Stimulated activated CD8-positive, alpha-beta memory T cell treated with anti-CD3 and anti-CD28 coated beads, Interleukin-12 subunit alpha, Interleukin-12 subunit beta, amount 100 ng/mL, for 24 hours (primary cell): ENCODE results near the gene GPR162.
"Not testable (repeated sequence)": the region's sequence is repeated elsewhere in the genome, so short reads cannot be mapped to it uniquely, and the experiment has no call there.

Source experiments
- DNase-seq: peaks from one replicate; pipeline ENCODE4 v3.0.0-alpha.2; 2020; ENCODE audit errors: extremely low read depth

GPR162 gene

DNA sequence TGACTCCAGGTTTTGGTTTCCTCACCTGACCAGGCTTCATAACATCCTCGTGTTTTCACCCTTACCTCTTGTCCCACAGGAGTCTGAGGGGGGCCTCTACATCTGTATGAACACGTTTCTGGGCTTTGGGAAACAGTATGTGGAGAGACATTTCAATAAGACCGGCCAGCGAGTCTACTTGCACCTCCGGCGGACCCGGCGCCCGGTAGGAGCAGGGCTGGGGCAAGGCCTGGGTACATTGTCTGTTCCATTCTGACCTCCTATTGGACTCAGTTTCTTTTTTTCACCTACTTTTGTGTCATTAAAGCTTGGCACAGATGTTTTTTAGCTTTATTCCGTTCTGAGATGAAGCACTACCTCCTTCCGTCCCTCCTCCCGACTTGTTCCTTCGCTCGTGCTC, 33.7 kb downstream of the GPR162 start:
- no peak for DNase-seq

DNA sequence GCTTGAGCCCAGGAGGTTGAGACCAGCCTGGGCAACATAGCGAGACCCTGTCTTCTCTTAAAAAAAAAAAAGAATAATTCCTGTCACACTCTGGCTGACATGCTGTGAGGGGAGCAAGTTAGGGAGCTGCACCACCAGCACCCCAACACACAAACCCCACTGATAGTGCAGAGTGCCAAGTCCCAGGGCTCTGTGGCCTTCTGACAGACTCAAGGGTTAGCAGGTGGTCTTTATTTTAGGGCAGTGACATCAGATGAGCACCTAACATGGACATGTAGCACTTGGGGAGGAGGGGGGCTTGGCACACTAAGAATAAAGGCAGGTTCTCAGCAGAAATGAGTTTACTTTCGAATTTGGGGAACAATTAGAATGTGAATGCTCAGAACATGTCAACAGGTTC, 37.2 kb downstream of the GPR162 start:
- no peak for DNase-seq

DNA sequence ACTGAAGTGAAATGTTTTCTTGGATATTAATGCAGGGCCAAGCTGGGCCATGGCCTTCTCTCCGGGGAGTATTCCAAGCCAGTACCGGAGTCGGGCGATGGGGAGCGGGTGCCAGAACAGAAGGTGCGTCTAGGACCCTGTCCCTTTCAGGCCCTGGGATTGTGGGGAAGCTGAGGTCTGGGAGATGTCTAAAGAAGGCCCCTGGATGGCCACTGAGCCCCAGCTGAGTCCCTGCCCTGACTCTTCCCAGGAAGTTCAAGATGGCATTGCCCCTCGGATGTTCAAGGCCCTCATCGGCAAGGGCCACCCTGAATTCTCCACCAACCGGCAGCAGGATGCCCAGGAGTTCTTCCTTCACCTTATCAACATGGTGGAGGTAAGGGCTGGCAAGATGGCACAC, 38.5 kb downstream of the GPR162 start:
- DNase-seq: no peak

DNA sequence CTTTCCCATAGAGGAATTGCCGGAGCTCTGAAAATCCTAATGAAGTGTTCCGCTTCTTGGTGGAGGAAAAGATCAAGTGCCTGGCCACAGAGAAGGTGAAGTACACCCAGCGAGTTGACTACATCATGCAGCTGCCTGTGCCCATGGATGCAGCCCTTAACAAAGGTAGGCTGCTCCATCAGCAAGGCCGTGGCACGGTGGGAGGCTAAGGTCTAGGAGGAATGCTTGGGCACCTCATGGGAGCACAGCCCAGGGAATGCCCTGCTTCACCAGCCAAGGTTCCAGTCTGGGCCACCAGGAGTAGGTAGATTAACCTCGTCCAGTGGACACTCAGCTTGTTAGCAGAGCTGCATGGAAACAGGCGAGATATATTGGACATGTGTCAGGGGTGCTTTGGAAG, 39.3 kb downstream of the GPR162 start:
- no peak for DNase-seq

DNA sequence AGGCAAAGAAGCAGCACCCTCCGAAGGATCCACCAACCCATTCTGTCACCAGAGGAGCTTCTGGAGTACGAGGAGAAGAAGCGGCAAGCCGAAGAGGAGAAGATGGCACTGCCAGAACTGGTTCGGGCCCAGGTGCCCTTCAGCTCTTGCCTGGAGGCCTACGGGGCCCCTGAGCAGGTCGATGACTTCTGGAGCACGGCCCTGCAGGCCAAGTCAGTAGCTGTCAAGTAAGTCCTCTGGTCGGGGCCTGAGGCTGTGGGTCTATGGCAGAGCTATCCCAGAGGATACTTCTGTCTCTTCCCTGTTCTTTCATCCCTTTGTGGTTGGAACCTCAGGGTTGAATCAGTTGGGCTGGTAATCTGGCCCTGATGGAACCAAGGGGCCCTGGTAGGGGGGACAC, 39.8 kb downstream of the GPR162 start:
- DNase-seq: no peak

DNA sequence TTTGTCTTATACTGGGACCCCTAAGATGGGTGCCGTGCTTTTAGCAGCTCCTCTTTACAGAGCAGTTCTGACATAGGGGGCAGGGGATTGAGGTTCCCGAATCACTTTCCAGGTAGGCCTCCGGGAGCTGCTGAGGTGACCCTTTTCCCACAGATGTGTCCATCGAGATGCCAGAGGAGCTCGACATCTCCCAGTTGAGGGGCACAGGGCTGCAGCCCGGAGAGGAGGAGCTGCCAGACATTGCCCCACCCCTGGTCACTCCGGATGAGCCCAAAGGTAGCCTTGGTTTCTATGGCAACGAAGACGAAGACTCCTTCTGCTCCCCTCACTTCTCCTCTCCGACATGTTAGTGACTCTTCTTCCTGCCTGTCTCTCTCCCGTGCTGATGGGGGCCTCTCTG, 41.4 kb downstream of the GPR162 start:
- no peak for DNase-seq

DNA sequence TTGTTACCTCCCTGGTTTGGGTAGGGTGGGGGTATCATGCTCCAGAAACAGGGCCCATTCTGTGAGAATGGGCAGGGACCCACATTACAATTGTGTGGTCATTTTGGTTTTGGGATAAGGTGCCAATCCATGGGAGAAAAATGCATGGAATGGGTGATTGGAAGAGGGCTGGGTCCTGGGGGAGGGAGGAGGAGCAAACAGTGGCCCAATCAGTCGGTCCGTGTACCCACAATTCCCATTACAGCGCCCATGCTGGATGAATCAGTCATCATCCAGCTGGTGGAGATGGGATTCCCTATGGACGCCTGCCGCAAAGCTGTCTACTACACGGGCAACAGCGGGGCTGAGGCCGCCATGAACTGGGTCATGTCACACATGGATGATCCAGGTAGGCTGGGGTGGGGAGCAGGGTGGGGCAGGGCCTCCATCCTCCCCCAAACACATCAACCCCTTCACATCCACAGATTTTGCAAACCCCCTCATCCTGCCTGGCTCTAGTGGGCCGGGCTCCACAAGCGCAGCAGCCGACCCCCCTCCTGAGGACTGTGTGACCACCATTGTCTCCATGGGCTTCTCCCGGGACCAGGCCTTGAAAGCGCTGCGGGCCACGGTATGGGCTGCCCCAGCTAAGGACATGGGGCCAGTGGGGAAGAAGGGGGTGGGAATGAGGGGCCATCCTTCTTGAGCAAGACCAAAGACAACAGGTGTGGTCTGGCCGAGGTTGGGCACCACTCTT, 42.1 kb downstream of the GPR162 start:
- DNase-seq: no peak

DNA sequence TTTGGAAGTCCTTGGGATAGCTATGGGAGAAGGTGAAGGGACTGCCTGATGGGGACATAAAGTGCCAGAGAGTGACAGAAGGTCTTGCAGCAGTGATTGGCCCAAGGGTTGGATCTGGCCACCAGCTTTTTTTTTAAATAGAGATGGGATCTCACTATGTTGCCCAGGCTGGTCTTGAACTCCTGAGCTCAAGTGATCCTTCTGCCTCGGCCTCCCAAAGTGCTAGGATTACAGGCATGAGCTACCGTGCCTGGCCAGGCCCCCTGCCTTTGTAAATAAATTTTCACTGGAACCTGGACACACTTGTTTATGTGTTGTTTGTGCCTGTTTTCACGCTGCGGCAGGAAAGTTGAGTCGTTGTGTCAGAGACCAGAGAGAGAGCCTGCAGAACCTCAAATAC, 43.7 kb downstream of the GPR162 start:
- DNase-seq: not testable (repeated sequence)

DNA sequence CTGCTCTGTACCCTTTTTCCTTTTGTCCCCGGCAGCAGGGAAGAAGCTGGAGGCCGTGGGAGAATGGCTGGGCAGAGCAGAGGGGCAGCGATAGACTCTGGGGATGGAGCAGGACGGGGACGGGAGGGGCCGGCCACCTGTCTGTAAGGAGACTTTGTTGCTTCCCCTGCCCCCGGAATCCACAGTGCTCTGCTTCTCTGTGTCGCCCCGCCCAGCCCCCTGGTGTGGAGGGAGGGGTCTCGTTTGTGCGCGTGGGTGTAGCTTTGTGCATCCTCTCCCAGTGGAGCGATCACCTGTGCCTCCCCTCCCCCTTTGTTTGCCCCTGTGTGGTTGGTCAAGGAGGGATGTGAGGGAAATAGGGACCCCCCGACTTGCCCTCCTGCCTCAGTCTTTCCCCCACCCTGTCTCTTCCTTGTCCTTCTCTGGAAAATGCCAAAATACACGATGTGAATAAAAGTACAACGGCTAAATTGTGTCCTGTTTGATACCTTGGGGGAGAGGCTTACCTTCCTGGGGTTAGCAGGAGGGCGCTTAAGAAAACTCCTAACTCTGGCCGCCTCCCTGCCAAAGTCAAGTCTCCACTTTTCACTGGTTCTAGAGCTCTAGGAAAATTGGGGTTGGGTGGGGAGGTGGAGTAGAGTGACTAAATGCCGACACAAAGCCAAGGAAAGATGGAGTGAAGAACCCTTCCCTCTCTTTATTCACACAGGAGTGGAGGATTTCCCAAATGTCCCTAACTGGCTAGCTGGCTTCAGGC, 44.7 kb downstream of the GPR162 start:
- no peak for DNase-seq

DNA sequence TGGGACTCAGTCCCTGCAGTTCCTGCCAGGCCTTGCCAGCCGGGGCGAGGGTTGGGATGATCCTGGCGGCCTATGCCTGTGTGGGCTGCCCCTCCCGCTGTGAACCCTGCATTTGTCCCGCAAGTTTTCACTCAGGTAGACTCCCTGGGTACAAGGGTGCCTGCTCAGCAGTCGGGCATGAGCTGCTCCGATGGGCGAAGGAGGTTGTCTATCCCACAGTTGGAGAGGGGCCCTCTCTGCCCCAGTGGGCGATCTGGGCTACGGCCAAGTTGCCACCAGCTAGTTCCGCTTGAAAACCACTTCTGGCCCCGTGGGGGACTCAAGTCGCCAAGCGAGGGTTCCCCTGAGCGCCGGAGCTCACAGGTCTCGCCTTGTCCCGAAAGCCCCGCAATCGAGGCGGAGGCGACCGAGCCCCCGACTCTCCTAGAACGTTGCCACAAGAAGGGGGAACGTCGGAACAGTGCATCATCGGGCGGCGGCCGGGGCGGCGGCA, 45.3 kb downstream of the GPR162 start:
- no peak for DNase-seq

DNA sequence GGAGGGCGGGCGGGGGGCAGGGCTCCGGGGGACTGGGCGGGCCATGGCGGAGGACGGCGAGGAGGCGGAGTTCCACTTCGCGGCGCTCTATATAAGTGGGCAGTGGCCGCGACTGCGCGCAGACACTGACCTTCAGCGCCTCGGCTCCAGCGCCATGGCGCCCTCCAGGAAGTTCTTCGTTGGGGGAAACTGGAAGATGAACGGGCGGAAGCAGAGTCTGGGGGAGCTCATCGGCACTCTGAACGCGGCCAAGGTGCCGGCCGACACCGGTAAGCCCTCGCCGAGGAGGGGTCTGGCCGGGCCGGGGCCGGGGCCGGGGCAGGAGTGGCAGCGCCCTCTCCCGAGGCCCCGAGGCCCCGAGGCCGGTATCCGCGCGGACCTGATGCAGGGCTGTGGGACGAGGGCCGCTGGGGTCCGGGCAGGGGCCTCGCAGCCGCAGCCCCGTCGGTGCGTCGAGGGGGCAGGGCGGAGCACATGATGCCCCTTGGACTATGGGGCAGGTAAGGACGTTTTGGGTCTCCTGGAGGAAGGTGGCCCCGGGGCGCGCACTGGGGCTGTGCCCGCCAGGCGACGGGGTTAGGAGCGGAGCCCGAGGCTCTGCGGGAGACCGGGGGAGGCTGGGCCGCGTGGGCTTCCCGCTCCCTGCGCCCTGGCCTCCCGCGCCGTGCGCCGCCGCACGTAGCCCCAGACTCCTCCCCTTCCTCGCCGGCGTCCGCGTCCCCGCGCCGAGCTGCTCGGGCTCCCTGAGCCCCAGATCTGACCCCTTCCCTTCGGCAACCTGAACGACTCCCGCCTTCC, 46.0 kb downstream of the GPR162 start, which contains the start of gene TPI1:
TPI1 (plus strand) TSS at position 119 of the 798 bp plus-strand sequence; CDS start at position 155, 36 bp downstream.
- peak; percentile 58 for DNase-seq

DNA sequence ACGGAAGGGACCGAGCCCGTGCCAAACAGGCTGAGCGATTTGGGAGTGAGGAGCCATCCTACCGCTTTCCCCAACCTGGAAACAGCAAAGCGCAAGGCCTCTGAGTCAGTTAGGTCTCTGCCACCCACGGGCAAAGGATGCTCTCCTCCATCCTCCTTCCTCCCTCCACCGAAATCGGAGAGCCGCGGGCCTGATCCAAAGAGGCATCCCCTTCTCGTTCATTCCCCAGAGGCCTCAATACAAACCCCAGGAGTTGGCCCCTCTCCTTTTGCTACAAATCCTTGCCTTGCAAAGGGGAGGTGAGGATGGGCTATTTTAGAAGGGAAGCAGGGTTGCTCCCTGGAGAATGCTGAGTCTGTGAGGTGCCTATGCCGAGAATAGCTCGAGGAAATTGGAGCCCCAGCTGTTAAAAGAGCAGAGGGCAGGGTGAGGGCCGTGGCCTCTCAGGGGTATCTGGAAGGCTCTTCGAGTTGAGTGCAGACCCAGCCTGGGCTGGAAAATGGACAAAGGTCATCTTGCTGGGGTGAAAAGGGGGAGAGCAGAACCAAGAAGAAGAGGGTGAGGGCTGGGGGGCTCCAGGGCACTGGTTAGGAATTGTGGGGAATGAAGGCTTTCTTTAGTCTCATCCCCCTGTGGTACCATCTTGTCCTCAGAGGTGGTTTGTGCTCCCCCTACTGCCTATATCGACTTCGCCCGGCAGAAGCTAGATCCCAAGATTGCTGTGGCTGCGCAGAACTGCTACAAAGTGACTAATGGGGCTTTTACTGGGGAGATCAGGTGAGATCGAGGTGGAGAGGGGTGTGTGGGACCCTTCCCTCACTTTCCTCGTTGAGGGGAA, 46.8 kb downstream of the GPR162 start:
- no peak for DNase-seq

DNA sequence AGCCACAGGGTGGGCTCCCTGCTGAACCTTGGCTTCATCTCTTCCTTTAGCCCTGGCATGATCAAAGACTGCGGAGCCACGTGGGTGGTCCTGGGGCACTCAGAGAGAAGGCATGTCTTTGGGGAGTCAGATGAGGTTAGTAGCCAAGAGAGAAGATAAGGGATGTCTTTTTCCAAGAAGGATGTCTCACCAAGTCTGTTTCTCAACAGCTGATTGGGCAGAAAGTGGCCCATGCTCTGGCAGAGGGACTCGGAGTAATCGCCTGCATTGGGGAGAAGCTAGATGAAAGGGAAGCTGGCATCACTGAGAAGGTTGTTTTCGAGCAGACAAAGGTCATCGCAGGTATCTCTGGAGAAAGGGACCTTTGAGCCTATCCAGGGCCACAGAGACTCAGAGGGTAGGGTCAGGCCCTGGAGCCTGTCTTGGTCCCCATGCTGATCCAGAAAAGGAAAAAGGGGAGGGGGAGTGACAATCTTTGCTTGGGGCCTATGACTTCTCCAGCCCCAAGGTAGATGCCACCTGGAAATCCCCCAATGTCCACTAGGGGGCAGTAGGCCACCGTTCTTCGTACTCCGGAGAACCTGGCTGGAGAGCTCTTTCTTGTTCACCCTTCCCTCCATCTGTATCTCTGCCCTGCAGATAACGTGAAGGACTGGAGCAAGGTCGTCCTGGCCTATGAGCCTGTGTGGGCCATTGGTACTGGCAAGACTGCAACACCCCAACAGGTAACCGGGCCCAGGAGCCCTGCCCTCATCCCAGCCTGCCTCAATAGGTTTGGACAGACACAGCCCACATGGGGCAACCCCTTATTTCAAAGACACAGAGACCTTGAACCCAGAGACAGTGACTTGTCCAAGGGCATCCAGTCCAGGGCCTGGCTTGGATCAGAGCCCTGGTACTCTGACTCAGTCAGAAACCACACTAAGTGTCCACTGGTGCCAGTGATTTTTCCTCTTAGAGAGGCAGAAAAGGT, 47.7 kb downstream of the GPR162 start:
- peak; percentile 57 for DNase-seq

DNA sequence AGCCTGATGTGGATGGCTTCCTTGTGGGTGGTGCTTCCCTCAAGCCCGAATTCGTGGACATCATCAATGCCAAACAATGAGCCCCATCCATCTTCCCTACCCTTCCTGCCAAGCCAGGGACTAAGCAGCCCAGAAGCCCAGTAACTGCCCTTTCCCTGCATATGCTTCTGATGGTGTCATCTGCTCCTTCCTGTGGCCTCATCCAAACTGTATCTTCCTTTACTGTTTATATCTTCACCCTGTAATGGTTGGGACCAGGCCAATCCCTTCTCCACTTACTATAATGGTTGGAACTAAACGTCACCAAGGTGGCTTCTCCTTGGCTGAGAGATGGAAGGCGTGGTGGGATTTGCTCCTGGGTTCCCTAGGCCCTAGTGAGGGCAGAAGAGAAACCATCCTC, 48.7 kb downstream of the GPR162 start:
- DNase-seq: not testable (repeated sequence)

DNA sequence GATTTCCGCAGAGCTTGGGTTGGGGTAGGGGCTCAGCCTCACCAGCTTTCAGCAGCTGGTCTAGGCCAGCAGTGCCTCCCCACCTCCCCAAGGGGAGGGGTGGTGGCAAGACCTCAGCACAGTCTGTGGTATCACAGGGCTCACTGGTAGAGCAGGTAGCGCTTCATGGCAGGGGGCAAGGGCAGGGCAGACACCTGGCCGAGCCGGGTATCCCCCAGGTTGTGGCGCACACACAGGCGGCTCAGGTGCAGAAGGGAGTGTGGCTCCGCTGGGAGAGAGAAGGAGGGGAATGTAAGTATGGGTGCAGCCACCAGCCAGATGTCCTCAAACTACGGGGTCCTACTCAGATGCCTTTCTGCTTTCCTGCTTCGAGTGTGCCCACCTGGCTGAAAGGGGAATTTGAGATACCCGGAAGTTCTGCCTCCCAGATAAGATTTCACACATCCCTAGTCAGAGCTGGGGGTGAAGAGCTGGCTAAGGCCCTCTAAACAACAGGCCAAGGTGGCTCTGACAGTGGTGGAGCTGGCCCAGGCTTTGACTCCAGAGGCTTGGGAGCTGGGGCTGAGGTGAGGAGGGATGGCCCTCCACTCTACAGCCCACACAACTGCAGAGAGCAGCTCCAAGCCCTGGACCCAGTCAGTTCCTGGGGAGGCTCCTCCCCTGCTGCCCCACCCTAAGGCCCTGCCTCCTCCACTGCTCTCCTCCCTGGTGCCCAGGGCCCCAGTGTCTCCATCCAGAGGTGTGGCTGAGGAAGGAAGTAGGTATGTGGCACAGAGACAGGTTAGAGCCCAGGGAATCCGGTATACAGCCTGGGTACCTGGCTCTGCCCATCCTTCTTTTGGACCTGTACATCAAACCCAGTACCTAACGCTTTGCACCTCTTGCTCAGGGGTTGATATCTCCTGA, 49.7 kb downstream of the GPR162 start:
- DNase-seq: no peak

DNA sequence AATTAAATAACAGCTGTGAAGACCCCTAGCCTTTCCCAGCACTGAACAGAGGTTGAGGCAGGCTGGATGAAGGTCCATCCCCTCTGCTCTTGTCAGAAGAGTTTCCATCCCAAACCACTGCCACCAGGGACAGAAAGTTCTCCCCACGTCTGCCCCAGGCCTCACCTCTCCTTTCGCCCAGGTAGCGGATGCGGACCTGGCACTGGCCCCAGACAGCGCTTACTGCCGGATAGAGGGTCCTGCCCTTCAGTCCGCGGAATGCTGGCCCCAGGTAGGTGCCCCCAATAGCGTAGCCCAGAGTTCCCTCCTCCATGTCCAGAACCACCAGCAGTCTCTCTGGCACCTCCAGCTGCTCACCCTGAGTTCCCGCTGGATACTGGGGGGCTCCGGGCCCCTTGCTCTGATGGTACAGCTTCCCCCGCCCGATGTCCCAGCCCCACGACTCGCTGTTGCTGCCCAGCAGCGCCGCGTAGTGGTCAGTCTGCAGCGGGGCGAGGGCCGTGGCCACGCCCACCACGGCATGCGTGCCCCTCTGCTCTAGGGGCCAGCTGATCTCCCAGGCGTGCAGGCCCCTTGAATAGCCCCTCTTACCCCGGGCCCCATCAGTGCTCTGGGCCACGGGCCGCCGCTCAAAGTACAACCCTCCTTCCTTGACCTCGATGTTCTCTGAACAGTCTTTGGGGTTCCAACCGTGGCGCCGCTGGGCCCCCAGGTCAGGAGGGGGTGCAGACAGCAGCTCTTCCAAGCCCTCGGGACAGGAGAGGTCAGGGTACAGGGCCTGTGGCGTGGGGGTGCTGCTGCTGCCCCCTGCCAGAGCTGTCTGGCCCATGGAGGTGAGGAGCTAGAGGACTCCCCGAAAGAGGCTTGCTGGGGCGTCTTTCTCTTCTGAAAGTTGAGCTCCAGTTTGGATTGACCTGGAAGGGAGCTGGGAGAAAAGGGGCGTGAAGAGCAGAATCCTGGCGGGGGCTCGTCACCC, 50.7 kb downstream of the GPR162 start:
- DNase-seq: peak; percentile 55

DNA sequence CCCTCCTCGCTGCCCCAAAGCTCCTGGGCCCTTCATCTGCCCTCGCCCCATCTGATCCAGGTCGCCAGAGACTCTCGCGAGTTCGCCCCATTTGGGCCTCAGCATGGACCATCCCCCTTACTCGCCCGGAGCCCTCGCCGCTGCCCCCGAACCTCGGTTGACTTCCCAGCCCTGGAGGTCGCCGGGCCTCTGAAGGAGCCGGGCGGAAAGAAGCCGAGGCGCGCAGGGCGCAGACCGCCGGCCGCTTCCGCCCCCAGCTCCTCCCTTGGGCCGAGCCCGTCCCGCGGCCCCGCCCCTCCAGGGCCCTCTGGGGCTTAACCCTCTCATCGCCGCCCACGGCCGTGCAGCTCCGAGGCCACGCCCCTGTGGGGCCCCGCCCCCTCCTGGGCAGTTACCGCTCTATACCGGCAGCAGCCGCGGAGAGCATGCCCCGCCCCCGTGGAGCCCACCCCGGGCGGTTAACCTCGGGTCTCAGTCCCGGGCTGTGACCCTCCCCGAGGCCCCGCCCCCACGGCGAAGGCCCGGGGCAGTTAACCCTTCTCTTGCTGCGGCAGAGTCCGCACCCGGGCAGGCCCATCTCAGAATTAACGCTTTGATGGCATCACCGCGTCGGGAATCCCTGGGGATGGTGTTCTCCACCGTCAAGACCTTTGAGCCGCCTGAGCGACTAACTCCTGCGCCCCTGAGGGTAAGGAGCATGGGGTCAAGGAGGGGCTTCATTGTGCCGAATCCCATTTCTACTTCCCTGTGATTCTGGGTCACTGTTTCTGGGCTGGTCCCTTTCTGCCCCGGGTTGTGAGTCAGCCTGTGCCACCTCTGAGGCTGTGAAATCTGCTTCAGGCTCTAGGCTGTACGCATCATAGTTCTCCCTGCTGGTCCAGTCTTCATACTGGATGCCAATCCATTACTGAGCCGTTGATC, 51.7 kb downstream of the GPR162 start, which contains the start of gene SPSB2:
SPSB2 (minus strand) TSS at position 210 of the 921 bp plus-strand sequence. CDS start 402 bp downstream, outside the sequence.
- DNase-seq: peak; percentile 99
